H1 (cell line): Measurements from ENCODE around the gene NFIX. TPM values are rescaled to one million over a fixed set of nuclear protein-coding genes. Genes with fewer than 3 reads are reported as not detected.

Source experiments
- CTCF ChIA-PET: fragments of 300-600 bp; sonication (Branson Sonifier 250); formaldehyde crosslinking; loops from one replicate; lab custom pipeline; 2021; ENCODE audit not compliant: partially characterized antibody; lab: Charles Lee
- POLR2A ChIA-PET: fragments of 300-600 bp; sonication (Branson Sonifier 250); formaldehyde crosslinking; loops from one replicate; lab custom pipeline; 2021; ENCODE audit warnings: inconsistent platforms; ENCODE audit not compliant: partially characterized antibody; lab: Charles Lee
- DNase-seq, 2 experiments: peaks; one replicate each; pipeline versions ENCODE4 v3.0.0 to v3.0.0-alpha.2; 2010 to 2022; ENCODE audit warnings: low spot score in 2 of 2, low read depth in 1 of 2, mixed read lengths in 1 of 2
- FAIRE-seq: peaks from 2 replicates; lab custom pipeline; 2011; peaks lifted over from hg19 to GRCh38; lab: Jason Lieb, UNC
- H2AFZ ChIP-seq: 2 replicates; pipeline ENCODE4 v1.8.1; 2012; ENCODE audit warnings: low read length, inconsistent platforms
- H2AK5ac ChIP-seq: 2 replicates; pipeline ENCODE4 v1.6.1; 2013; ENCODE audit warnings: low read depth, low read length
- H2BK120ac ChIP-seq: replicated peaks from 2 replicates; pipeline ENCODE3; 2013; ENCODE audit warnings: low read depth, low read length, inconsistent platforms
- H2BK12ac ChIP-seq: 2 replicates; pipeline ENCODE4 v1.6.1; 2013; ENCODE audit warnings: low read depth, low read length
- H2BK15ac ChIP-seq: 2 replicates; pipeline ENCODE4 v1.6.1; 2013; ENCODE audit warnings: low read length
- H2BK20ac ChIP-seq: 2 replicates; pipeline ENCODE4 v1.6.1; 2013; ENCODE audit warnings: low read length
- H2BK5ac ChIP-seq: 2 replicates; pipeline ENCODE4 v1.6.1; 2013; ENCODE audit warnings: low read depth, low read length
- H3K14ac ChIP-seq: 2 replicates; pipeline ENCODE4 v1.6.1; 2013; ENCODE audit warnings: inconsistent platforms; ENCODE audit not compliant: insufficient read length
- H3K18ac ChIP-seq: 2 replicates; pipeline ENCODE4 v1.6.1; 2013; ENCODE audit warnings: low read length; ENCODE audit errors: extremely low read depth
- H3K23ac ChIP-seq: 2 replicates; pipeline ENCODE4 v1.6.1; 2013; ENCODE audit warnings: inconsistent platforms; ENCODE audit not compliant: insufficient read length
- H3K23me2 ChIP-seq: 2 replicates; pipeline ENCODE4 v1.6.1; 2013; ENCODE audit warnings: low read depth, low read length
- H3K27ac ChIP-seq: 2 replicates; pipeline ENCODE4 v1.6.1; 2011; ENCODE audit warnings: low read depth, low read length, inconsistent platforms
- H3K27me3 ChIP-seq, 4 experiments: replicated peaks in 1 of 4; 1 replicate in 1 of 4; 2 replicates in 3 of 4; pipeline versions ENCODE4 v1.6.1 to v1.8.1; 2011 to 2013; ENCODE audit warnings: low read length in 3 of 4, mild to moderate bottlenecking in 3 of 4, inconsistent platforms in 2 of 4, mixed read lengths in 2 of 4, moderate library complexity in 1 of 4; ENCODE audit not compliant: control insufficient read depth in 3 of 4, insufficient read depth in 3 of 4; ENCODE audit errors: extremely low read depth in 1 of 4
- H3K36me3 ChIP-seq, 4 experiments: 2 replicates each; pipeline versions ENCODE4 v1.6.1 to v1.8.1; 2011 to 2013; ENCODE audit warnings: mild to moderate bottlenecking in 4 of 4, low read length in 3 of 4, moderate library complexity in 2 of 4, control low read depth in 1 of 4, inconsistent platforms in 1 of 4; ENCODE audit not compliant: insufficient read depth in 4 of 4, control insufficient read depth in 2 of 4
- H3K4ac ChIP-seq: replicated peaks from 2 replicates; pipeline ENCODE3; 2013; ENCODE audit warnings: low read length, low read depth, mixed read lengths, inconsistent platforms; ENCODE audit not compliant: insufficient read length
- H3K4me1 ChIP-seq, 4 experiments: replicated peaks in 1 of 4; 1 replicate in 1 of 4; 2 replicates in 3 of 4; pipeline versions ENCODE4 v1.6.1 to v1.8.1; 2011 to 2013; ENCODE audit warnings: low read length in 3 of 4, inconsistent platforms in 2 of 4, mixed read lengths in 1 of 4; ENCODE audit not compliant: insufficient read depth in 4 of 4, control insufficient read depth in 3 of 4
- H3K4me2 ChIP-seq, 2 experiments: 2 replicates each; pipeline versions ENCODE4 v1.6.1 to v1.8.1; 2011 to 2013; ENCODE audit warnings: low read depth in 2 of 2, low read length in 2 of 2, control low read depth in 1 of 2, inconsistent platforms in 1 of 2, mild to moderate bottlenecking in 1 of 2; ENCODE audit not compliant: insufficient read depth in 1 of 2
- H3K4me3 ChIP-seq, 4 experiments: fragments of 200-600, 300-600 bp in 1 of 4; sonication (generic), shearing (Covaris generic), sonication (Bioruptor Twin) in 1 of 4; 2 replicates each; pipeline versions ENCODE4 v1.5.1 to v1.8.1; 2011 to 2016; ENCODE audit warnings: low read length in 4 of 4, low read depth in 3 of 4, control low read depth in 2 of 4, inconsistent platforms in 2 of 4, mild to moderate bottlenecking in 2 of 4, mixed read lengths in 1 of 4, moderate library complexity in 1 of 4; ENCODE audit not compliant: insufficient read depth in 2 of 4; ENCODE audit errors: extremely low read depth in 1 of 4
- H3K56ac ChIP-seq: replicated peaks from 2 replicates; pipeline ENCODE3; 2013; ENCODE audit warnings: low read depth, mild to moderate bottlenecking, mixed read lengths, low read length, inconsistent platforms; ENCODE audit not compliant: insufficient read length
- H3K79me1 ChIP-seq: 2 replicates; pipeline ENCODE4 v1.6.1; 2013; ENCODE audit warnings: low read depth, low read length, control low read depth
- H3K79me2 ChIP-seq, 2 experiments: 2 replicates each; pipeline versions ENCODE4 v1.6.1 to v1.8.1; 2012 to 2013; ENCODE audit warnings: low read length in 2 of 2, mild to moderate bottlenecking in 2 of 2, inconsistent platforms in 1 of 2; ENCODE audit not compliant: insufficient read depth in 2 of 2, control insufficient read depth in 1 of 2
- H3K9ac ChIP-seq, 4 experiments: replicated peaks in 1 of 4; 1 replicate in 1 of 4; 2 replicates in 3 of 4; pipeline versions ENCODE4 v1.6.1 to v1.8.1; 2011 to 2013; ENCODE audit warnings: low read depth in 3 of 4, low read length in 3 of 4, control low read depth in 2 of 4, mild to moderate bottlenecking in 2 of 4, moderate library complexity in 2 of 4, inconsistent platforms in 1 of 4; ENCODE audit errors: extremely low read depth in 1 of 4
- H3K9me3 ChIP-seq, 2 experiments: 2 replicates each; pipeline versions ENCODE4 v1.6.1 to v1.8.1; 2012 to 2013; ENCODE audit warnings: mild to moderate bottlenecking in 2 of 2, moderate library complexity in 2 of 2, control low read depth in 1 of 2, inconsistent platforms in 1 of 2, low read depth in 1 of 2, low read length in 1 of 2, mixed read lengths in 1 of 2; ENCODE audit not compliant: insufficient read depth in 2 of 2
- H4K20me1 ChIP-seq, 2 experiments: replicated peaks in 1 of 2; 2 replicates each; pipeline versions ENCODE3 to v1.8.1; 2011 to 2013; ENCODE audit warnings: inconsistent platforms in 2 of 2, low read length in 2 of 2, mild to moderate bottlenecking in 1 of 2; ENCODE audit not compliant: insufficient read depth in 2 of 2, control insufficient read depth in 1 of 2
- H4K5ac ChIP-seq: 2 replicates; pipeline ENCODE4 v1.6.1; 2013; ENCODE audit warnings: low read length, low read depth, mixed read lengths, inconsistent platforms; ENCODE audit not compliant: insufficient read length
- H4K8ac ChIP-seq: 2 replicates; pipeline ENCODE4 v1.8.0; 2013; ENCODE audit warnings: mild to moderate bottlenecking, moderate library complexity, low read length, inconsistent platforms; ENCODE audit not compliant: insufficient read depth; ENCODE audit errors: extremely low read depth
- H4K91ac ChIP-seq: replicated peaks from 2 replicates; pipeline ENCODE3; 2013; ENCODE audit warnings: low read length, mixed read lengths, inconsistent platforms; ENCODE audit not compliant: insufficient read length
- ASH2L ChIP-seq: fragments of 200-600, 300-600 bp; sonication (generic); IDR thresholded peaks from one replicate; pipeline ENCODE4 v1.7.1; 2017; ENCODE audit warnings: low read length
- ATF2 ChIP-seq: IDR thresholded peaks from 2 replicates; pipeline ENCODE4 v1.6.1; 2012; ENCODE audit warnings: low read length, inconsistent platforms
- CBX8 ChIP-seq: fragments of 300-800, 300-1000 bp; sonication (generic); IDR thresholded peaks from 2 replicates; pipeline ENCODE4 v1.7.1; 2016; ENCODE audit warnings: low read depth, low read length, borderline replicate concordance
- EZH2 ChIP-seq: fragments of 200-600 bp; sonication (generic); IDR thresholded peaks from 2 replicates; pipeline ENCODE4 v1.7.1; 2012; ENCODE audit warnings: low read depth, mild to moderate bottlenecking, moderate library complexity, low read length, inconsistent platforms; ENCODE audit not compliant: severe bottlenecking
- RNF2 ChIP-seq: fragments of 200-900, 300-1000 bp; sonication (generic); IDR thresholded peaks from 2 replicates; pipeline ENCODE4 v1.7.1; 2016; ENCODE audit warnings: borderline replicate concordance, low read depth, mild to moderate bottlenecking, antibody characterized with exemption, low read length; ENCODE audit not compliant: poor library complexity, severe bottlenecking; ENCODE audit errors: missing control alignments
- WGBS, 2 experiments: shearing (Covaris generic) in 1 of 2; methylation state at CpG; one replicate each; pipeline versions ENCODE4 v1.1.6 to v1.1.7; 2013 to 2015; ENCODE audit warnings: low lambda C conversion rate in 2 of 2, mixed read lengths in 2 of 2, inconsistent platforms in 1 of 2, low coverage in 1 of 2, missing lambda C conversion rate in 1 of 2; ENCODE audit not compliant: insufficient replicate concordance in 2 of 2, insufficient coverage in 1 of 2, insufficient read length in 1 of 2; ENCODE audit errors: extremely low coverage in 1 of 2, missing lambda C conversion rate in 1 of 2; 5-methylcytosine and 5-hydroxymethylcytosine counted together
- polyA plus RNA-seq, 7 experiments: library from polyadenylated mRNA; depleted of rRNA in 3 of 7; stranded (reverse) in 5 of 7; unstranded in 2 of 7; fragments of >200 nt in 5 of 7; fragments of 200-250 nt in 2 of 7; gene quantifications; 1 replicate in 5 of 7; 2 replicates in 1 of 7; 4 replicates in 1 of 7; pipeline versions ENCODE4 v1.2.1 to v1.2.3, GENCODE V29; 2011 to 2013; ENCODE audit warnings: missing spikeins in 2 of 7, mixed read lengths in 2 of 7
- total RNA-seq: library from RNA; stranded (reverse); fragmentation: NEBNext Ultra II Directional; extraction: Animal tissue kit (Norgen Biotek cat#: 25700); gene quantifications from 2 replicates; pipeline ENCODE4 v1.2.1, GENCODE V29; 2021

NFIX gene
- total and polyA plus RNA-seq, 2 of the 8 experiments (the other 6 are each of a cell fraction or from before 2014, with no cell fraction given), result 0.03 to 0.20 TPM

GRCh38 chr19:13016628-13017305 is 21.5 kb downstream of the NFIX start:
- Histone ChIP-seq H3K23ac (no peak overlapping the region), H4K8ac (no peak overlapping the region), H4K5ac (no peak overlapping the region), H3K79me2 (no peaks in the 10 kb centered on the region), H3K79me1 (no peaks in the 10 kb centered on the region), H3K4me2 (peak overlapping the region; percentile 6 to 50; a peak in 1 of 4 replicates), H3K27me3 (peaks cover 81 to 98% (median 96%) of the 10 kb centered on the region in 4 experiments), H4K20me1 (peaks cover 0 to 20% of the 10 kb centered on the region in 2 experiments), H3K14ac (no peak overlapping the region), H2AFZ (no peak overlapping the region), H3K4me3 (peak overlapping the region in 1 of 4 experiments; percentile 26; a peak in 2 of 8 replicates), H3K36me3 (peaks cover 0 to 5% (median 0%) of the 10 kb centered on the region in 4 experiments; a peak in 1 of 8 replicates), H3K18ac (no peak overlapping the region), H3K56ac (no peak overlapping the region), H3K9ac (no peak overlapping the region), H3K4me1 (peaks cover 14 to 48% (median 29%) of the 10 kb centered on the region in 4 experiments), H2BK12ac (no peak overlapping the region)
- ChIA-PET POLR2A (interaction anchor here (1.5 to 2.6 kb wide), 5 partner anchors 11 to 79 kb away, joined by 3 to 14 read pairs (median 4); no protein-coding TSS in a partner anchor), CTCF (interaction anchor here (0.6 to 7.7 kb wide), 11 partner anchors 10 to 256 kb away, joined by 3 to 82 read pairs (median 7); no protein-coding TSS in a partner anchor)
- 8% methylated on average over 15 of the region's 22 CpGs; no CpG with 5 or more reads in 1 of the 2 experiments for WGBS, 2 experiments
- FAIRE-seq (no peak), DNase-seq (no peak)
- TF ChIP-seq ASH2L, result no peak
- peak; percentile 86 for TF ChIP-seq EZH2
- TF ChIP-seq RNF2, result peak; percentile 99
- no peak for TF ChIP-seq ATF2
- TF ChIP-seq CBX8, result peak; percentile 89
- TF ChIP-seq, all 59 proteins: peak for 3
- no peak overlapping the region for H2BK15ac ChIP-seq
- no peak overlapping the region for H2AK5ac ChIP-seq
- H2BK120ac ChIP-seq, result no peak overlapping the region
- peaks cover 0 to 8% of the 10 kb centered on the region in 2 experiments; a peak in 2 of 4 replicates for H3K9me3 ChIP-seq
- H3K27ac ChIP-seq, result no peak overlapping the region
- no peaks in the 10 kb centered on the region; the same call in 1 of the 2 replicates for H3K23me2 ChIP-seq
- no peak overlapping the region for H2BK5ac ChIP-seq
- no peak overlapping the region for H3K4ac ChIP-seq
- no peak overlapping the region for H4K91ac ChIP-seq
- H2BK20ac ChIP-seq, result no peak overlapping the region
